Measurements from ENCODE around the gene BFSP1.

BFSP1 gene

DNA sequence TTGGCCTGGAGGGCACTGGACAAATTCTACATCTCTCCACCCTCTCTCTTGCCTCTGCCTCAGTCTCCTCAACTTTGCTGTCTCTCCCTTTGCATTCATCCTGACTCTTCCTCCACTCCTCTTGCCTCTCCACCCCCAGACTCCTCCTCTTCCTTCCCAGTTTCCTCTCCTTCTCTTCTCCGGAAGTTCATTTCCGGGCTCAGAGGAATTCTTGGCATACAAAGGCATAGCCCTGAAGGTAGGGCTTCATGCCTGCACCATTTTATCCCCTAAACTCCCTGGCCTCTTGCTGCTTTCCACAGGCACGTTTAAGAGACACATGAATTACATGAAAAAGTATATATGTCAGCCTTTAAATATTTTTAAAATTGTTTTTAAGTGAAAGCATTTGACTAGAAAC is 10.6 kb downstream of the BFSP1 start:
- DNase-seq (ENCODE audit: low spot score): no peak

DNA sequence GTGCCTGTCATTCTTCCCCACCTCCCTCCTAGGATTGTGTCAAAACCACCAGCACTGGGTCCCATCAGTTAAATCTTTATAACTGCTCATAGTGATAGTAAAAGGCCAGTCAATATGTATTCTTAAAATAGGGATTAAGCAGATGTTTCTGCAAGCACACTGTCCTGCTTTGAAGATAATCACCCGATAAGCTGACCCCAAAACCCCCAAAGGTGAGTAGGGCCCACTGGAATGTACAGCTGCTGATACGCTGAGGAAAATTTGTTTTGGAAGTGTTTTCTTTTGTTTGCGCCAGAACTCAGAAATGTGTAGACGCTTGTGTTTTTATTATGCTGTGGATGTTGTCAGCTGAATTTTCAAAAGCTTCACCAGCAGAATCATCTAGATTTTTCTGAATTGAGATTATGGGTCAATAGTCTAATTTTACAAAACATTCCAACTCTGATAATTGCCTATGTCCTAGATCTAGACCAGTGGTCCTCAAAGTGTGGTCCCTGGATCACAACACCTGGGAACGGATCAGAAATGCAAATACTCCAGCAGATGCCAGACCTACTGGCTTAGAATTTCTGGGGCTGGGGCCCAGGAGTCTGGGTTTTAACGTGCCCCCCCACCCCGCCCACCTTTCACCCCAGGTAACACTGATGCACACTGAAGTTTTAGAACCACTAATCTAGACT is 11.4 kb downstream of the BFSP1 start:
- no peak for DNase-seq (ENCODE audit: low spot score)

DNA sequence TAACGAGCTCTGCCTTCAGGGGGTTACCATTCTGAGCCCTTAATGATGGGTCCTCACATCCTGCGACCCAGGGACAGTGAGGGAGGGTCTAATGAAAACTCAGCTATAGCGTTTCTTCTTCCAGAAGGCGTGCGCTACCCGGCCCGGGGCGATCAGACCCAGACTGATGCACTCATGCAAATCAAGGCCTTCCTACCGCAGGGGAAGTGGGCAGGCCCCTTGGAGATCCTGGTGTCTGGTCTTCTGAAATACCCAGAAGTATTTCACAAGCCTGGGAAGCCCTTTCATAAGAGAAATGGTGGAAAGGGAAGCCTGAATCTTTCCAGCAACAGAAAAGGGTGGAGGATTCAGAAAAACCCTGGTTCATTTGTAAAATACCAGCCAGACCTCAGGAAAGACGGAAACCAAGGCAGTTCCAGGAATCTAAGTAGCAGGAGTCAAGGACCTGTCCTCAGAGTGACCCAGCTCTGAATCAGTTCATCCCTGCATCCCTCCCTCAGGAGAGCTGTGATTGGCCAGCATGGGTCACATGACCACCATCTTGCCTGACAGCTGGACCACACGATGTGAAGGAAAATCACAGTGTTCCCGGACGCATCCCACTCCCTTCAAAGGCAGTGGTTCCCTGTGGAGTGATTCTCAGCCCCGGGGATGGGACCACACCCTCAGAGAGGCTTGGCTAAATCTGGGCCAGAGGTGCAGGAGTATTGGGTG is 12.7 kb downstream of the BFSP1 start:
- no peak for DNase-seq (ENCODE audit: low spot score)

DNA sequence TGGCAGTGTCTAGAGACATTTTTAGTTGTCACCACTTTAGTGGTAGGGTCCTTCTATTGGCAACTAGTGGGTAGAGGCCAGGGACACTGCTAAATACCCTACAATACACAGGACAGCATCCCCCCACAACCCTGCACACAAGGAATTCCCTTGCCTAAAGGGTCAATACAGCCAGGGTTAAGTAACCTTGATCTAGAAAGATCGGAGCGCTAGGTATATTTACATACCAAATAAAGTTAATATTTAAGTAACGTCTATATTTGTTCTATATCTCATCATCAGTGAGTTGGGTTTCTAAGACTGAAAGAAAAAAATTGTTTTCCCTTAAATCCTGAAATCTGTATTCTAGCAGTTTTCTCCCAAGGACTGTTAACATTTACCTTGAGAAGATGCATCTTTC is 16.1 kb downstream of the BFSP1 start:
- no peak for DNase-seq (ENCODE audit: low spot score)

DNA sequence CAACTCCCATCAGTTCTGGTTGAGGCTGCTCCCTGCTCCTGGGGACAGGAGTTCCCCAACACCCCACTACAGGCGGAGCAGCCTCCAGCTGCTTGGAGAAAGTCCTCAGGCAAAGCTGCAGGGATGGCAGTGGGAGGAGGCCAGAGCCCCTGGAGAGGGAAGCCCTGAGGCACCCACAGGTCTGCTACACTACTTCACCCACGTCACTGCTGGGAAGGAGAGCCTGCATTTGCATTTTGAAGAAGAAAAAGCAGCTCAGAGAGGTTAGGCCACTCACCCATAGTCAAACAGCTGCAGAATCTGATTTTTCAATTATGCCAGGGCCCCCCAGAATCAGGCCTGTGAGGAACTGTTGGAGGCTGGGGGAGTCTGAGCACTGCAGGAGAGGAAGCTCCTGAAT is 17.2 kb downstream of the BFSP1 start:
- no peak for DNase-seq (ENCODE audit: low spot score)

DNA sequence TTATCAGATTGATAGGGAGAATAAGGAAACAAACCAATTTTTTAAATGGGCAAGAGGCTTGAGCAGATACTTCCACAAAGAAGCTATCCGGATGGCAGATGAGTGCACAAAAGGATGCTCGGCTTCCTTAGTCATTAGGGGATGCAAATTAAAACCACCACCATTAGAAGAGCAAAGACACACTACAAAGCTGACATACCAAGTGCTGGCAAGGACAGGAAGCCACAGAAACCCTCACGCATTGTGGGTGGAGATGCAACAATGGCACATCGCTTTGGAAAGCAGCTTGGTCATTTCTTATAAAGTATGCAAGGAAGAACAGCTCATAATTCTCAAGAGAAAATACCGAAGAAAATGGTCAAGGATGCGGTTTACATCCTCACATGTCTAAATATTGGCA is 19.8 kb downstream of the BFSP1 start:
- DNase-seq (ENCODE audit: low spot score): no peak

DNA sequence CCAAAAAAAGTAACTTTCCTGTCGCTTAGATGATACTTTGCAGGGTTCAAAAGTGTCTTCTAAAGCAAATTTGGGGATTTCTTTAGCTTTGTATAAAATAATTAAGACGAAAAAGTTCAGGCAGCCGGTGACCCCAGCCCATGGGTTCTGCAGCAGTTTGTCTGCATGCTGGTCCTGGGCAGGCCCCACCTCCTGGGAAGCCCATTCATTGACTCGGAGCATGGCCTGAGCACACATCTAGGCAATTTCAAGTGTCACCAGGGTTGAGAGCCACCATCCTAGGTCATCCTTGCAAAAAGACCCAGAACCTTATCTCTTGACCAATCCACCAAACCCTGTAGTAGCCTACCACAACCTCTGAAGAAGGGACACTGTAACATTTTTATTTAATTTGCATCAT is 20.6 kb downstream of the BFSP1 start:
- DNase-seq (ENCODE audit: low spot score): no peak

DNA sequence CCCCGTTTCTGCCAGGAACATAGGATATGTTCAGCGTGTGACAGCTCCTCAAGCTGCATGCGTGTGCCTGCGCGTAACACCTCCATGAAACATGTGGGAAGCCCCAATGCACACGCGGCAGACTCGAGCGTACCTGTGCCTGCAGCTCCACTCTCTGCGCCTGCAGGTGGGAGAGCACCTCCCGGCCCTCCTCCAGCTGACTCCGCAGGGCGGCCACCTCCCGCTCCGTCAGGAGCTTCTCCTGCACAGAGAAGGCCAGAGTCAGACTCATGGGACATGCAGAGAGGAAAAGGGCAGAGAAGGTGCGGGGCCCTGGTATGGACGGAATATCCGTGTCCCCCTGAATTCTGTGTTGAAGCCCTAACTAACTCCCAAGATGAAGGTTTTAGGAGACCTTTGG is 22.4 kb downstream of the BFSP1 start:
- no peak for DNase-seq (ENCODE audit: low spot score)

DNA sequence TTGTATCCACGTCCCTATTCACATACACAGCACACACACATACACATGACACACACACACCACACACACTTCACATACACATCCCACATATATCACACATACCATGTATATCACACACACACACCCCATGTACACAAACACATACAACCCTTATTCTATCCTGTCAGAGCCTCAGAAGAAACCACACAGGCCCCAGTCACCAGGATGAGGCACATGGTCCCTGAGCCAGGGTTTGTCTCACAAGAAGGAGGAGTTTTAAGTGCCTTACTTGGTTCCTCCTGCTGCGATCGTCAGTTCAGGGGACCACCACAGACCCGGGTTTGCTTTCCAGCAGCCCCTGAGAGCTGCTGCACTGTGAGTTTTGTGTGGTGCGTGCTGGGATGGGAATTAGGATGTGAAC is 23.6 kb downstream of the BFSP1 start:
- no peak for DNase-seq (ENCODE audit: low spot score)

DNA sequence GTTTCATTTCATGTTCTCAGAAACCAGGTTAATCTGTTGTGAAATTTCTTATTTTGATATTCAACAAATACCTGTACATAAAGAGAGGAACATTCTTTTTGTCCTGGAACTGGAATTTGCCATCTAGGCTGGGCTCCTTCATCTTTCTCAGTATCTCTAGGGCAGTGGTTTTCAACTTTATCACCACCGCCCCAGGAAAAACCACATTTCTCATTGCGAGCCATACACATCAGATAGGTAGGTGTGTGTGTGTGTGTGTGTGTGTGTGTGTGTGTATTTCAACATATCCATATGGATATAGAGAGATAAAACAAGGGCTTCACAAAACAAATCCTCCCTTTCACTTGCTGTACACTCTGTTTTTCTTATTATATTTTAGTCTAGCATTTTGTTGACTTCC is 24.1 kb downstream of the BFSP1 start:
- no peak for DNase-seq (ENCODE audit: low spot score)

DNA sequence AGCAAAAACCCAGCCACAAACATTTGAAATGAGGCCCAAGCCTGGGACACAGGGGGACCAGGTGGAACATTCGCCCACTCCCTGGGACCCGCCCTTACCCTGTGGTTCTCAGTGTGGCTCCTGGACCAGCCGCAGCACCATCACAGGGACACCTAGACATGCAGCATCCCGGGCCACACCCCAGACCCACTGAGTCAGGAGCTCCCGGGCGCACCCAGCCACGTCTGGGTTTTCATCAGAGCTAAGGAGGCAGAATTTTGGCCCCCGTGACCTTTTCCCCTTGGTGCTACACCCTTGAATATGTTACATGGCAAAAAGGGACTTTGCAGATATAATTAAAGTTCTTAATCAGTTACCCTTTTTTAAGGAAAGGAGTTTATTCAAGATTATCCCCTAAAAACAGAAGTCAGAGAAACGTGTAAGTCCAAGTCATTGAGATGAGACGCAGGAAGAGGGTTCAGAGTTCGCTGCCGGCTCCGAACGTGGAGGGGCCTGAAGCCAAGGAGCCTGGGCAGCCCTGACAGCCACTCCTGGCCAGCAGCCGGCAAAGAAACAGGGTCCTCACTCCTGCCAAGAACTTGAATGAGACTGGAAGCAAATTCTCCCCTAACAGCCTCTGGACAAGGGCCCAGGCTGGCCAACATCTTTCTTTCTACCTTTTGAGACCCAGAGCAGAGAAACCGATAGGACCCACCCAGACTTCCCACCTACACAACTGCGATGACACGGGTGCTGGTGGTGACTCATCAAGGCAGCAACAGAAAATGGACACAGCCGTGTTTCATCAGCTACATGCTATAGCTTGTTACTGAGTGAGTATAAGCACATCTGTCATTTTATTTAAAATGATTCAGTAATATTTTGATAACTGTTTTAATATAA is 25.3 kb downstream of the BFSP1 start:
- DNase-seq (ENCODE audit: low spot score): no peak

DNA sequence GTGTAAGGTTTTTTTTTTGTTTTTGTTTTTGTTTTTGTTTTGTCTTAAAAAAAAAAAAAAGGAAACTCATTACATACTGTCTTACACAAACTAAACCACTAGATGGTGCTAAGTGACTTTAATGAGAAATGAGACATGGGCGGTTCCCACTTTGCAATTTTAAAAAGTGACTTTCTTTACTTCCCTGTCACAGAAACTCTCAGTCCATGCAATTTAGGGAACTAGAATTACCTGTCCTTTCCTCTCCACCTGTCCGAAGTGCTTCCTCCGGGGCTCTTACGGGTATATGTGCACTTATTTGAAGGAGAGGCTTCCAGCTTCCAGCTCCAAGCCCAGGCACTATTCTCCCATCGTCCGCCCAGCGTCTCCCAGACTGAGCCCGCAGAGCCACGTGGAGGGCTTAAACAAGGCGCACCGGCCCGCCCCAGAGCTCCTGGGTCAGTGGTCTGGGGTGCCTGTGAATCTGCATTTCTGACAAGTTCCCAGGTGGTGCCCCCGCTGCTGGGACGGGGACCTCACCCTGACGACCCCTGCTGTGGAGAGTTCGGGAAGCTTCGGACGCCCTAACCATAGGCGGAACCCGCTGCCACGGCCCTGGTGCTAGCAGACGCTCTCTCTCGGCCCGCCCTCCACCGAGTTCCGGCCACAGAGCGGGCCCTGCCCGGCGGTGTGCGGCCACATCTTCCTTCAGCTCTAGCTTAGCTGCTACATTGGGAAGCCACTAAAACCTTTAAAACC is 26.1 kb downstream of the BFSP1 start:
- peak; percentile 54 for DNase-seq (ENCODE audit: low spot score)

DNA sequence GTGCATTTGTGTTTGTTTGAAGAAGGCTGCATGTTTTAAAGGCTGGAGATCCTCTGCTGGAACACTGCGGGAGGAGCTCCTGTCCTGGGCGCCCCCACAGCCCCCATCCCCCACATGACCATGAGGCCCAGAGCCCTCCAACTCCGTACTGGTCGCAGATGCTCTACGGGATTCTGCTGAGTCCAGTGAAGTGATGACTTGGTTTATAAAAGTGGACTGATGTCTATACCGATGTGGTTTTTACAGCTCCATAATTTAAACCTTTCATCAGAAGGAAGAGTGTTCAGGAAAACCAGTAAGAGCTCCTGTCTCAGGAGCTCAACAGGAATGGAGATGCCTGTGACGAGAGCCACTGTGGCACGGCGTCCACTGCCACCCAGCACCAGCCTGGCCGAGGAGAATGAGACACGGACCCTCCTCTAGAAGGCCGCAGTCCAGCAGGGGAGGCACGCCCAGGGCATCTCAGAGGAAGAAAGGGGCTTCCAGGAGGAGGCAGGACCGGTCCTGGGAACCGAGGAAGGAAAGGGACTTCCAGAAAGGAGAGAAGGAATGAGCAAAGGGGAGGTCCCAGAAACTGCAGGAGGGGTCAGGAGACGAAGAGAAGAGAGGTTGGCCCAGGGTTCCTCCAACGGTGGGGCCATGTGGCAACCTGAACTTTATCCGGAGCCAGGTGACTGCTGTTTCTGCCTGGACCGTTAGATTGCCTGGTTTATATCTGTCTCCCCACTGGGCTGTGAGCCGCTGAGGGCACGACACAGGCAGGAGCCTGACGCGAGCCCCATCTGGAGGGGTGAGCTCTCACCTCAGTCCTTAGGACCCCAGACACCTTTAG is 26.9 kb downstream of the BFSP1 start:
- DNase-seq (ENCODE audit: low spot score): peak; percentile 60

DNA sequence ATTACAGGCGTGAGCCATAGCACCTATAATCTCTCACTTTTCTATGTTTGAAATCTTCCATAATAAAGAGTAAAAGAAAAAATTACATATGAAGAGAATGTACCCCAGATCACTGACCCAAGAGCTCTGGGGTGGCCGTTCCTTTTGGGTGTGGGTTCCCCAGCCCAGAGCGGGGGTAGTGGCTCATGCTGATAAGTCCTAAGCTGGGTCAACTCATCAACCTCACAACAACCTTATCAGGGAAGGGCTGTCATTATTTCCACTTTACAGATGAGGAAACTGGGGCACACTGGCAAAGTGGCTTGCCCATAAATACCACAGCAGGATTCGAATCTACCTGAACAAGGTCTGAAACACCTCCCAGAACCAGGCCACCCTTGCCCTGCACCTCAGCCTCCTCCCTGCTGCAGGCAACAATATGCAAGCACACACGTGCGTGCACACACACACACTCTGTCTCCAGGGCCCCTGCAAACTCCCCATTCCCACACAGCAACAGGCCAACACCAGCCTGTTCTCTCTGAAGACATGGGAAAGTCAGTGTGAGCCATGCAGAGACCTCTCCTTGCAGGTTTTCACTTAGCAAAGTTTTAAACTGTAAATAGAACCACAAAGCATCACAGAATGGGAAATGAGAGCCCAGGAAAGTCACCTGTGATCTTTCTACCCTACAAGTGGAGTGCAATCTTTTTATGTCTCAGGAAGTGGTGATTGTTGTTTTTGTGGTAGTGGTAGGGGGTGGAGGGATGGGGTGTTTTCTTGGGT is 27.7 kb downstream of the BFSP1 start:
- no peak for DNase-seq (ENCODE audit: low spot score)

DNA sequence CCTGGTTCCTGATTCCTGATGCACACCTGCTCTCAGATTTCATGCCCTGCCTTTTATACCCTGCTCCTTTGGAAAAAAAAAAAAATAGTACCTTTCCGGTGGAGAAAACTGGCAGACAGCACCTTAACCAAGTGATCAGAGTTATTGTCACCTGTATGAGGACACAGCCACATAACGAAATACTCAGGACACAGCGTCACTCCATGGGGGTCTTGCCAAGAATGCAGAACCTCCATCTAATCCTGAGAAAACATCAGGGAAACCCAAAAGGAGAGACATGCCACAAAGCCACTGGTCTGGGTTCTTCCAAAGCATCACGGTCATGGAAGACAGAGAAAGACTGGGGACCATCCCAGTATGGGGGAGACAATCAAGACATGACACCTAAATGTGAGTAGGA is 29.1 kb downstream of the BFSP1 start:
- DNase-seq (ENCODE audit: low spot score): no peak

DNA sequence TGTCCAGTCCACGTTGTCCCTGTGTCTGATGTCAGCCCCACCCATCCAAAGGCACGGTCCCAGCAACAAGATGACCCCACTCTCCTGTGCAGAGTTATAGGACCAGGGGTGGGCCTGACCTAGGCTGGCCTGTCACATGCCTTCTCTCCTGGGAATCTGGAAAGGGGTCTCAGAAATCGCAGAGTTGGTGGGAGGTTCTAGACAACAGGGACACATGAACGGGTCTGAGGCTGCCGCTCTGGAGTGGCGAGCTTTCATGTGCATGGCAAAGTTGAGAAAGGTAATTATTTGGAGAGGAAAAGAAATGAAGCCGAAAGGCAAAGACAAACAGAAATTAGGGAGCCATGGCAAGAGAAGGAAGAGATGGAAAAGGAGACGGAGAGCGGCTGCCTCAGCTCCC is 29.5 kb downstream of the BFSP1 start:
- DNase-seq (ENCODE audit: low spot score): no peak

DNA sequence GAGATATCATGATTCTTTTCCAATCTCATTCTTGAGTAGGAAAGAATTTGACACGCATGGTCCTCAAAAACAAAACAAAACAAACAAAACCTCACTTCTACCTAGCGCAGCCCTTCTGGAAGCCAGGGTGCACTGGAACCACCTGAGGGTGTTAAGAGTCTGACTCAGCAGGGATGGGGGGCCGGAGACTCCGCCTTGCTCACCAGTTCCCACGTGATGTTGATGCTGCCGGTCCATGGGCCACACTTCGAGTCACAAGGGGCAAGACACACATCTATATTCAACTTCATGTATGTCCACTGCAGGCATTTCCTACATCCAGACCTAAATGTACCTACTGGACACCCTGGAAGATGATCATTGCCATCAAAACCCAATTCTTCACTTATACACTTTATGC is 30.4 kb downstream of the BFSP1 start:
- no peak for DNase-seq (ENCODE audit: low spot score)

DNA sequence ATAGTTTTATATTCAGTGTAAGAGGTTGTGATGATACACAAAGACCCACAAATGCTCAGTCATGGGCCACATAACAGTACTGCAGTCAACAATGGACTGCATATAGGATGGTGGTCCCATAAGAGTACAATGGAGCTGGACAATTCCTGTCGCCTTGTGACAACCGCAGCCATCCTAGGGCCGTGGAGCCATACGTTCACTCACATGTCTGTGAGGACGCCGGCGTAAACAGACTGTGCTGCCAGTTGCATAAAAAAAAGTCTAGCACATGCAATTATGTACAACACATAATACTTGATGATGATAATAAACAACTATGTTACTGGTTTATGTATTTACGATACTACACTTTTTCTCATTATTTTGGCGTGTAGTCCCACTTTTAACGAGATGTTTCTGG is 30.9 kb downstream of the BFSP1 start:
- no peak for DNase-seq (ENCODE audit: low spot score)

DNA sequence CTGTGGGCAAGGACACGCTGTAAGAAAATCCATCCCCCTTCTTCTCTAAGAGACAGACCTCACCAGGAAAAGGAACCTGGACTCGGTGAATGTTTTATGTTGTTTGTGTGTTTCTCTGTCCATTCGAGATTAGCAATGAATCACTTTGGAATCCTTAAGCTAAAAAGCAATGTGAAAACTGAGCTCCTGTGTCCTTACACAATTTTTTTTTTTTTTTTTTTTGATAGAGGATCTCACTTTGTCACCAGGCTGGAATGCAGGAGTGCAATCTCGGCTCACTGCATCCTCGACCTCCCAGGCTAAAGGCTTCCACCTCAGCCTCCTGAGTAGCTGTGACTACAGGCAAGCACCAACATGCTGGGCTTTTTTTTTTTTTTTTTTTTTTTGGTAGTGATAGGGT is 32.1 kb downstream of the BFSP1 start:
- DNase-seq (ENCODE audit: low spot score): no peak

DNA sequence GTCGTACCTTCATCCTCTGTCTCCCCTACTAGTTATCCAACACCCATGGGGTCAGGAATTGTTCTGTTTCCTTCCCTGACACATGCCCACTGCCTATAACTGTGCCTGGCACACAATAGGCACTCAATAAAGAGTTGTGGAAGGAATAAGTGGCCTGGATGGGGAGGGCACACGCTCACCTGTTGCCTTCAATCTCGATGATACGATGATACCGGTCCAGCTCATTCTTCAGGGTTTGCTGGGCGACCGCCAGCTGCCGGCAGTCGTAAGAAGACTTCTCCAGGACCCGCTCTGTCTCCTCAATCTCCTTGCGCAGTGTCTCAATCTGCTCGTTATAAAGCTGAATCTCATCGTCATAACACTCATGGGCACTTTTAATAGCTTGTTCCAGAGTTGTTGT is 32.5 kb downstream of the BFSP1 start:
- no peak for DNase-seq (ENCODE audit: low spot score)

All from D341Med (cell line).